ENCODE measurements around the gene PCDHGA5.
"Not testable (repeated sequence)": the region's sequence is repeated elsewhere in the genome, so short reads cannot be mapped to it uniquely, and the experiment has no call there.

DNA sequence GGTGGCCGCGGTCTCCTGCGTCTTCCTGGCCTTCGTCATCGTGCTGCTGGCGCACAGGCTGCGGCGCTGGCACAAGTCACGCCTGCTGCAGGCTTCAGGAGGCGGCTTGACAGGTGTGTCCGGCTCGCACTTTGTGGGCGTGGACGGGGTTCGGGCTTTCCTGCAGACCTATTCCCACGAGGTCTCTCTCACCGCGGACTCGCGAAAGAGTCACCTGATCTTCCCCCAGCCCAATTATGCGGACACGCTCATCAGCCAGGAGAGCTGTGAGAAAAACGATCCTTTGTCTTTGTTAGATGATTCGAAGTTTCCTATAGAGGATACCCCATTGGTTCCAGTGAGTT is 51.3 kb downstream of the PCDHGA5 start:
- TF ChIP-seq, protein P1, sequence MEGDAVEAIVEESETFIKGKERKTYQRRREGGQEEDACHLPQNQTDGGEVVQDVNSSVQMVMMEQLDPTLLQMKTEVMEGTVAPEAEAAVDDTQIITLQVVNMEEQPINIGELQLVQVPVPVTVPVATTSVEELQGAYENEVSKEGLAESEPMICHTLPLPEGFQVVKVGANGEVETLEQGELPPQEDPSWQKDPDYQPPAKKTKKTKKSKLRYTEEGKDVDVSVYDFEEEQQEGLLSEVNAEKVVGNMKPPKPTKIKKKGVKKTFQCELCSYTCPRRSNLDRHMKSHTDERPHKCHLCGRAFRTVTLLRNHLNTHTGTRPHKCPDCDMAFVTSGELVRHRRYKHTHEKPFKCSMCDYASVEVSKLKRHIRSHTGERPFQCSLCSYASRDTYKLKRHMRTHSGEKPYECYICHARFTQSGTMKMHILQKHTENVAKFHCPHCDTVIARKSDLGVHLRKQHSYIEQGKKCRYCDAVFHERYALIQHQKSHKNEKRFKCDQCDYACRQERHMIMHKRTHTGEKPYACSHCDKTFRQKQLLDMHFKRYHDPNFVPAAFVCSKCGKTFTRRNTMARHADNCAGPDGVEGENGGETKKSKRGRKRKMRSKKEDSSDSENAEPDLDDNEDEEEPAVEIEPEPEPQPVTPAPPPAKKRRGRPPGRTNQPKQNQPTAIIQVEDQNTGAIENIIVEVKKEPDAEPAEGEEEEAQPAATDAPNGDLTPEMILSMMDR (IDR thresholded peaks at IDR 0.05), result not testable (repeated sequence)
- TF ChIP-seq EP300, POLR2A, POLR2AphosphoS5 (IDR thresholded peaks at IDR 0.05): not testable (repeated sequence)

Measured in suprapubic skin (tissue), 4 donors.